ENCODE data around the gene TNNI2.
A peak's percentile ranks its signal among the peaks of the same experiment; 100 is the strongest.

Gene TNNI2

GRCh38 chr11:1837171-1838076 is 1.4 kb upstream of the TNNI2 start:
- TF ChIP-seq, protein P1, sequence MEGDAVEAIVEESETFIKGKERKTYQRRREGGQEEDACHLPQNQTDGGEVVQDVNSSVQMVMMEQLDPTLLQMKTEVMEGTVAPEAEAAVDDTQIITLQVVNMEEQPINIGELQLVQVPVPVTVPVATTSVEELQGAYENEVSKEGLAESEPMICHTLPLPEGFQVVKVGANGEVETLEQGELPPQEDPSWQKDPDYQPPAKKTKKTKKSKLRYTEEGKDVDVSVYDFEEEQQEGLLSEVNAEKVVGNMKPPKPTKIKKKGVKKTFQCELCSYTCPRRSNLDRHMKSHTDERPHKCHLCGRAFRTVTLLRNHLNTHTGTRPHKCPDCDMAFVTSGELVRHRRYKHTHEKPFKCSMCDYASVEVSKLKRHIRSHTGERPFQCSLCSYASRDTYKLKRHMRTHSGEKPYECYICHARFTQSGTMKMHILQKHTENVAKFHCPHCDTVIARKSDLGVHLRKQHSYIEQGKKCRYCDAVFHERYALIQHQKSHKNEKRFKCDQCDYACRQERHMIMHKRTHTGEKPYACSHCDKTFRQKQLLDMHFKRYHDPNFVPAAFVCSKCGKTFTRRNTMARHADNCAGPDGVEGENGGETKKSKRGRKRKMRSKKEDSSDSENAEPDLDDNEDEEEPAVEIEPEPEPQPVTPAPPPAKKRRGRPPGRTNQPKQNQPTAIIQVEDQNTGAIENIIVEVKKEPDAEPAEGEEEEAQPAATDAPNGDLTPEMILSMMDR (IDR thresholded peaks at IDR 0.05; ENCODE audit: borderline replicate concordance, extremely low read depth, low read length, poor library complexity, severe bottlenecking) = peak; percentile 91
- TF ChIP-seq EZH2 (IDR thresholded peaks at IDR 0.05; ENCODE audit: borderline replicate concordance, low read depth, low read length, severe bottlenecking) = no peak
- peak; percentile 96 for ATAC-seq (ENCODE audit: insufficient read depth, low read depth)
- Histone ChIP-seq H3K4me3 (ENCODE audit: low read depth in 1 of 2, low read length in 2 of 2) (no peak overlapping the region), H3K27ac (ENCODE audit: low read length) (no peak overlapping the region), H3K4me1 (ENCODE audit: insufficient read depth, low read length) (peaks cover 5% of the 10 kb centered on the region; the same call in 1 of the 2 replicates), H2AFZ (ENCODE audit: low read depth, low read length) (no peak overlapping the region), H3K9ac (ENCODE audit: low read depth, low read length) (no peak overlapping the region), H3K4me2 (ENCODE audit: insufficient read depth, low read length) (no peak overlapping the region), H3K79me2 (ENCODE audit: insufficient read depth, low read length) (no peaks in the 10 kb centered on the region), H3K9me3 (ENCODE audit: insufficient read depth, low read length, severe bottlenecking) (no peaks in the 10 kb centered on the region), H3K36me3 (ENCODE audit: insufficient read depth, low read length) (no peaks in the 10 kb centered on the region), H4K20me1 (ENCODE audit: insufficient read depth, low read length) (no peaks in the 10 kb centered on the region), H3K27me3 (ENCODE audit: insufficient read depth, low read length, poor library complexity) (no peaks in the 10 kb centered on the region)
- peak; percentile 86 for DNase-seq

GRCh38 chr11:1838077-1838425 is 730 bp upstream of the TNNI2 start:
- DNase-seq = no peak
- Histone ChIP-seq H3K27ac (ENCODE audit: low read length) (no peak overlapping the region), H3K4me1 (ENCODE audit: insufficient read depth, low read length) (0 out of 2 replicates have a peak, but pooled peaks cover 4% of the 10 kb centered on the region), H3K4me2 (ENCODE audit: insufficient read depth, low read length) (no peak overlapping the region), H2AFZ (ENCODE audit: low read depth, low read length) (no peak overlapping the region), H3K27me3 (ENCODE audit: insufficient read depth, low read length, poor library complexity) (no peaks in the 10 kb centered on the region), H4K20me1 (ENCODE audit: insufficient read depth, low read length) (no peaks in the 10 kb centered on the region), H3K36me3 (ENCODE audit: insufficient read depth, low read length) (no peaks in the 10 kb centered on the region), H3K79me2 (ENCODE audit: insufficient read depth, low read length) (no peaks in the 10 kb centered on the region), H3K9ac (ENCODE audit: low read depth, low read length) (no peak overlapping the region), H3K9me3 (ENCODE audit: insufficient read depth, low read length, severe bottlenecking) (no peaks in the 10 kb centered on the region), H3K4me3 (ENCODE audit: low read depth in 1 of 2, low read length in 2 of 2) (no peak overlapping the region)
- TF ChIP-seq, protein P1 (IDR thresholded peaks at IDR 0.05; ENCODE audit: borderline replicate concordance, extremely low read depth, low read length, poor library complexity, severe bottlenecking) = no peak
- TF ChIP-seq EZH2 (IDR thresholded peaks at IDR 0.05; ENCODE audit: borderline replicate concordance, low read depth, low read length, severe bottlenecking) = no peak
- no peak; the same call in 2 of the 3 replicates for ATAC-seq (ENCODE audit: insufficient read depth, low read depth)

- ATAC-seq (ENCODE audit: insufficient read depth, low read depth) = no peak
- H3K27ac ChIP-seq (ENCODE audit: low read length) = no peak overlapping the region
- no peaks in the 10 kb centered on the region for H3K36me3 ChIP-seq (ENCODE audit: insufficient read depth, low read length)
- no peaks in the 10 kb centered on the region for H3K27me3 ChIP-seq (ENCODE audit: insufficient read depth, low read length, poor library complexity)
- H3K9me3 ChIP-seq (ENCODE audit: insufficient read depth, low read length, severe bottlenecking) = no peaks in the 10 kb centered on the region
- H2AFZ ChIP-seq (ENCODE audit: low read depth, low read length) = no peak overlapping the region
- TF ChIP-seq EZH2 (IDR thresholded peaks at IDR 0.05; ENCODE audit: borderline replicate concordance, low read depth, low read length, severe bottlenecking) = no peak
- TF ChIP-seq, protein P1 (IDR thresholded peaks at IDR 0.05; ENCODE audit: borderline replicate concordance, extremely low read depth, low read length, poor library complexity, severe bottlenecking) = no peak
- no peak overlapping the region for H3K4me2 ChIP-seq (ENCODE audit: insufficient read depth, low read length)
- 0 out of 2 replicates have a peak, but pooled peaks cover 4% of the 10 kb centered on the region for H3K4me1 ChIP-seq (ENCODE audit: insufficient read depth, low read length)
- no peak overlapping the region for H3K4me3 ChIP-seq (ENCODE audit: low read depth in 1 of 2, low read length in 2 of 2)
- H4K20me1 ChIP-seq (ENCODE audit: insufficient read depth, low read length) = no peaks in the 10 kb centered on the region
- no peak overlapping the region for H3K9ac ChIP-seq (ENCODE audit: low read depth, low read length)
- DNase-seq = no peak
- no peaks in the 10 kb centered on the region for H3K79me2 ChIP-seq (ENCODE audit: insufficient read depth, low read length)
These were observed 583 bp downstream of the TNNI2 start for GRCh38 chr11:1839204-1839923.

Measured in DND-41 (cell line).